Upper lobe of right lung (tissue), 1 donor: ENCODE data around the gene MBTD1. TPM values are rescaled to one million over a fixed set of nuclear protein-coding genes. Genes with fewer than 3 reads are reported as not detected.
"Not testable (repeated sequence)": the region's sequence is repeated elsewhere in the genome, so short reads cannot be mapped to it uniquely, and the experiment has no call there.

Experiments used
- ATAC-seq: fragments of 200-7000 bp; cut with Tn5 transposase; one replicate; pipeline ENCODE4 v1.9.1; 2020; ENCODE audit warnings: mild to moderate bottlenecking, moderate library complexity
- DNase-seq: peaks from one replicate; pipeline ENCODE4 v3.0.0-alpha.2; 2020
- H3K27ac ChIP-seq: fragments of 200-600 bp; one replicate; pipeline ENCODE4 v1.8.0; 2022
- H3K27me3 ChIP-seq: fragments of 200-600 bp; one replicate; pipeline ENCODE4 v1.8.0; 2022; ENCODE audit warnings: mild to moderate bottlenecking
- H3K36me3 ChIP-seq: fragments of 200-600 bp; one replicate; pipeline ENCODE4 v1.8.0; 2022
- H3K4me1 ChIP-seq: fragments of 200-600 bp; one replicate; pipeline ENCODE4 v1.8.0; 2022
- H3K4me3 ChIP-seq: fragments of 200-600 bp; one replicate; pipeline ENCODE4 v1.8.0; 2022; ENCODE audit warnings: mild to moderate bottlenecking
- H3K9me3 ChIP-seq: fragments of 200-600 bp; one replicate; pipeline ENCODE4 v1.8.0; 2022
- intact Hi-C: fragments of 100-400 bp; cut with DNase I; formaldehyde crosslinking; loops from one replicate; pipeline ENCODE4 v1.11.0; 2022
- total RNA-seq: library from RNA; stranded (reverse); fragmentation: NEBNext Ultra II Directional; extraction: Animal tissue kit (Norgen Biotek cat#: 25700); gene quantifications from one replicate; pipeline ENCODE4 v1.2.1, GENCODE V29; 2021
- TF ChIP-seq, protein P1 (sequence below): fragments of 200-600 bp; IDR thresholded peaks from one replicate; pipeline ENCODE4 v1.8.0; 2022; ENCODE audit warnings: antibody characterized with exemption
- donor health status: DM: no; HTN: yes; CAD: no; lungs with severe emphysema.

MBTD1 gene
- total RNA-seq, 1 donor from 2014 or later: 14.2 TPM

GRCh38 chr17:51180486-51180885, 79.4 kb downstream of the MBTD1 start:
- intact Hi-C loops: no loop called here
- H3K27me3 ChIP-seq: no peaks in the 10 kb centered on the region
- H3K4me1 ChIP-seq: no peaks in the 10 kb centered on the region
- H3K36me3 ChIP-seq: peaks cover 57% of the 10 kb centered on the region
- H3K9me3 ChIP-seq: no peaks in the 10 kb centered on the region
- TF ChIP-seq, protein P1, sequence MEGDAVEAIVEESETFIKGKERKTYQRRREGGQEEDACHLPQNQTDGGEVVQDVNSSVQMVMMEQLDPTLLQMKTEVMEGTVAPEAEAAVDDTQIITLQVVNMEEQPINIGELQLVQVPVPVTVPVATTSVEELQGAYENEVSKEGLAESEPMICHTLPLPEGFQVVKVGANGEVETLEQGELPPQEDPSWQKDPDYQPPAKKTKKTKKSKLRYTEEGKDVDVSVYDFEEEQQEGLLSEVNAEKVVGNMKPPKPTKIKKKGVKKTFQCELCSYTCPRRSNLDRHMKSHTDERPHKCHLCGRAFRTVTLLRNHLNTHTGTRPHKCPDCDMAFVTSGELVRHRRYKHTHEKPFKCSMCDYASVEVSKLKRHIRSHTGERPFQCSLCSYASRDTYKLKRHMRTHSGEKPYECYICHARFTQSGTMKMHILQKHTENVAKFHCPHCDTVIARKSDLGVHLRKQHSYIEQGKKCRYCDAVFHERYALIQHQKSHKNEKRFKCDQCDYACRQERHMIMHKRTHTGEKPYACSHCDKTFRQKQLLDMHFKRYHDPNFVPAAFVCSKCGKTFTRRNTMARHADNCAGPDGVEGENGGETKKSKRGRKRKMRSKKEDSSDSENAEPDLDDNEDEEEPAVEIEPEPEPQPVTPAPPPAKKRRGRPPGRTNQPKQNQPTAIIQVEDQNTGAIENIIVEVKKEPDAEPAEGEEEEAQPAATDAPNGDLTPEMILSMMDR: no peak
- DNase-seq: no peak
- ATAC-seq: no peak
- H3K27ac ChIP-seq: no peak overlapping the region
- H3K4me3 ChIP-seq: no peak overlapping the region

DNA sequence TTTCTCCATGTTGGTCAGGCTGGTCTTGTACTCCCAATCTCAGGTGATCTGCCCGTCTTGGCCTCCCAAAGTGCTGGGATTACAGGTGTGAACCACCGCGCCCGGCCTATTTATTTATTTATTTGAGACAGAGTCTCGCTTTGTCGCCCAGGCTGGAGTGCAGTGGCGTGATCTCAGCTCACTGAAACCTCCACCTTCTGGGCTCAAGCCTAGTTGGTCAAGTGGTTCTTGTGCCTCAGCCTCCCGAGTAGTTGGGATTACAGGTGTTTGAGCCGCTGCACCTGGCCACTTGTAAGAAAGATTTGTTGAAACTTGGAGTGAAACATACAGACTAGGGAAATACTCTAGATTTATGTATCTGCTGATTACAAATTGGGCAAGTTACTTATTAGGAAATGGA, 87.8 kb downstream of the MBTD1 start:
- H3K36me3 ChIP-seq: peaks cover 41% of the 10 kb centered on the region

GRCh38 chr17:51170736-51171135, 89.1 kb downstream of the MBTD1 start:
- TF ChIP-seq, protein P1: no peak
- intact Hi-C loops: no loop called here
- Histone ChIP-seq H3K9me3 (no peaks in the 10 kb centered on the region), H3K27ac (no peak overlapping the region), H3K27me3 (no peaks in the 10 kb centered on the region), H3K4me3 (no peak overlapping the region), H3K36me3 (peaks cover 41% of the 10 kb centered on the region), H3K4me1 (peaks cover 7% of the 10 kb centered on the region)
- ATAC-seq (no peak), DNase-seq (no peak)

More for the DNA sequence above, 87.8 kb downstream of the MBTD1 start:
- DNase-seq, intact Hi-C loops, H3K4me3 ChIP-seq, ATAC-seq, H3K27ac ChIP-seq, H3K4me1 ChIP-seq, H3K27me3 ChIP-seq, H3K9me3 ChIP-seq: not testable (repeated sequence)

GRCh38 chr17:51169340-51169739, 90.5 kb downstream of the MBTD1 start:
- DNase-seq (no peak), ATAC-seq (no peak)
- intact Hi-C loops: no loop called here
- H3K27me3 ChIP-seq: no peaks in the 10 kb centered on the region
- H3K9me3 ChIP-seq: no peaks in the 10 kb centered on the region
- H3K4me1 ChIP-seq: peaks cover 7% of the 10 kb centered on the region
- TF ChIP-seq, protein P1: no peak
- no peak overlapping the region for H3K27ac ChIP-seq
- H3K4me3 ChIP-seq: no peak overlapping the region
- H3K36me3 ChIP-seq: peaks cover 41% of the 10 kb centered on the region

DNA sequence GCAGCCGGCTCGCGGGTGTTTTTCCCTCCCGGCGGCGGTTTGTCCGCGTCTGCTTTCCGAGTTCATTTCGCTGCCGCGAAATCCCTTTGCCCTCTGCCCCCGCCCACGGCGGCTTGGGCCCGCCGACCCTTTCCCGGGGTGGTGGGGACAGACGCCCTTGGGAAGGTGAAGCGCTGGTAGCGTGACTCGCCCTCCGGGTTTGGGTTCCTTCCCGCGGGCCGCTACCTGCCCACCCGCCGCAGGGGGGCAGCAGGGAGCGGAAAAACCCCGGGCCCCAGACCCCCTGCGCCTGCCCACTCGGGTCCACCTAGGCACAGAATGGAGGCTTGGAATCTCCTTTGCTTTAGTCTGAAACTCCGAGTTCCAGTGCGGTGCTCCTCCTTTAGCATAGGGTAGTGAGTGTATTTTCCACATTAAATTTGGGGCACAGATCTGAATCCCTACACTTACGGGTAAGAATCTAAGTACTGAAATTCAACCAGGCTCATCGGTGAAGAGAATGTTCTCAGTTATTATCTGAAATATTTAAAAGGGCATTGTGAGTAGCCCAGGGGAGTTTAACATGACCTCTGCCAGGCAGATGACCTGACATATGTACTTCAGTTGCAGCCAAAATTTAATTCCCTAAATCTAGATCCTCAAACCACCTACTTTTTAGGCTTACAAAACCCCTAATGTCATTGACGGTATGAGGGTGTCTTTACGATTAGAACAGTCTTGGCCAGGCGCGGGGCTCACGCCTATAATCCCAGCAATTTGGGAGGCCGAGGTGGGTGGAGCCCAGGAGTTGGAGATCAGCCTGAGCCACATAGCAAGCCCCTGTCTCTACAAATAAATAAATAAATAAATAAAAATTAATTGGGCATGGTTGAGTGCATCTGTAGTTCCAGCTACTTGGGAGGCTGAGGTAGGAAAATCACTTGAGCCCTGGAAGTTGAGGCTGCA, 92.6 kb downstream of the MBTD1 start:
- TF ChIP-seq, protein P1: peak; percentile 69
- peak overlapping the region; percentile 95 for H3K27ac ChIP-seq
- H3K4me1 ChIP-seq: peaks cover 7% of the 10 kb centered on the region
- no peaks in the 10 kb centered on the region for H3K27me3 ChIP-seq
- H3K9me3 ChIP-seq: no peaks in the 10 kb centered on the region
- H3K36me3 ChIP-seq: peaks cover 40% of the 10 kb centered on the region
- DNase-seq: peak; percentile 83
- intact Hi-C loops: no loop called here
- peak; percentile 65 for ATAC-seq
- H3K4me3 ChIP-seq: peak overlapping the region; percentile 91

DNA sequence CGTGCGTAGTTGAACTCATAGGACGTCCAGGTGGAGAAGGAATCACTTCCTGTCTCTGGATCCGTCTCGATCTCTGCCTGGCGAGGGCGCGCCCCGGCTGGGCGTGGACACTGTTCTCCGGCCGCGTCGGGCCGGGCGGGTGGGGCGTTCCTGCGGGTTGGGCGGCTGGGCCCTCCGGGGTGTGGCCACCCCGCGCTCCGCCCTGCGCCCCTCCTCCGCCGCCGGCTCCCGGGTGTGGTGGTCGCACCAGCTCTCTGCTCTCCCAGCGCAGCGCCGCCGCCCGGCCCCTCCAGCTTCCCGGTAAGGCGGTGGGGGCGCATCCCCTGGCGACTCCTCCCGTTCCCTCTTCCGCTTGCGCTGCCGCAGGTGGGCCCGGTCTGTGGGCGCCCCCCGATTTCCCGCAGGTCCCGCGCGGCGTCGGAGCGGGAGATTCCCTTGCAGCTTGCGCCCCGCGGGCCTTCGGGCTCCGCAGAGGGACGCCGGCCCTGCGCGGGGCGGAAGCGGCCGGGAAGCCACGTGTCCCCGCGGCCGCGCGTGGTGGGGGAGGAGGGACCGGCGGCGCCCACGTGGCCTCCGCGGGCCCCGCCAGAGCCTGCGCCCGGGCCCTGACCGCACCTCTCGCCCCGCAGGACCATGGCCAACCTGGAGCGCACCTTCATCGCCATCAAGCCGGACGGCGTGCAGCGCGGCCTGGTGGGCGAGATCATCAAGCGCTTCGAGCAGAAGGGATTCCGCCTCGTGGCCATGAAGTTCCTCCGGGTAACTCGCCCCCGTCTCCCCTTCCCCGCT, 93.5 kb downstream of the MBTD1 start, which contains the start of gene NME2:
Gene NME2, plus strand, starts transcription at position 214 of the 789 bp plus-strand sequence. Its CDS starts 420 bp downstream, at position 634.
- H3K4me3 ChIP-seq: peak within 1 kb of the TSS; percentile 91
- peaks cover 7% of the 10 kb centered on the region for H3K4me1 ChIP-seq
- peaks cover 37% of the 10 kb centered on the region for H3K36me3 ChIP-seq
- TF ChIP-seq, protein P1: no peak
- peak; percentile 97 for ATAC-seq
- peak; percentile 97 for DNase-seq
- H3K9me3 ChIP-seq: no peaks in the 10 kb centered on the region
- peak within 1 kb of the TSS; percentile 95 for H3K27ac ChIP-seq
- H3K27me3 ChIP-seq: no peaks in the 10 kb centered on the region
- intact Hi-C loops: no loop called here
